RWPE1 (cell line): ENCODE results near the gene HGFAC.

Source experiments
- CTCF ChIA-PET: fragments of 350-600 bp; sonication (Branson Sonifier 250); formaldehyde crosslinking; extraction: SDS; loops from one replicate; lab custom pipeline; 2021; lab: Yijun Ruan, JAX
- POLR2A ChIA-PET: fragments of 400-600 bp; formaldehyde crosslinking; extraction: SDS; loops from one replicate; lab custom pipeline; 2020; ENCODE audit warnings: antibody characterized with exemption; ENCODE audit not compliant: low non-redundant PET; lab: Yijun Ruan, JAX
- DNase-seq: peaks from one replicate; pipeline ENCODE4 v3.0.0; 2012; ENCODE audit warnings: low spot score
- H3K27ac ChIP-seq: fragments of 450-650 bp; 2 replicates; pipeline ENCODE4 v1.5.1; 2017
- TF ChIP-seq, protein P1 (sequence below): fragments of 450-650 bp; conservative IDR thresholded peaks from 2 replicates; pipeline ENCODE4 v1.5.1; 2017; ENCODE audit warnings: low read depth, mild to moderate bottlenecking

Gene HGFAC

DNA sequence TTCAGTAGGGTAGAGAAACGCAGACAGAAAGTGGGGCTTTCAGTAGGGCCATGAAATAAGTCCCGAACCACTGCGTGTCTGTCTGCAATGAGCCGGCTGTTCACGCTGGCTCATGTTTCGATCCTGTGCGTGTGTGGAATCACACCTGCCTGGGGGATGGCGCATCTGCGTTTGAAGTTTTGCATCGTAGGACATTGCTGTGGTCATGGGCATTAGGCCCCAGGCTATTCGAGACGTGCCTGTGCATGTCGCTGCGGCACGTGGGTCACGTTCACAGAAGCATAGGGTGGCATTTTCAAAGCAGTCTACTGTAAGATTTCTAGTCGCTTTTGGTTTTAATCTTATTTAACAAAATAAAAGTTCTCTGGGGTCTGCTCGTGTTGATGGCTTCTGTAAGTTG is 25.5 kb upstream of the HGFAC start:
- CTCF ChIA-PET = no interaction called here
- DNase-seq = no peak
- TF ChIP-seq, protein P1, sequence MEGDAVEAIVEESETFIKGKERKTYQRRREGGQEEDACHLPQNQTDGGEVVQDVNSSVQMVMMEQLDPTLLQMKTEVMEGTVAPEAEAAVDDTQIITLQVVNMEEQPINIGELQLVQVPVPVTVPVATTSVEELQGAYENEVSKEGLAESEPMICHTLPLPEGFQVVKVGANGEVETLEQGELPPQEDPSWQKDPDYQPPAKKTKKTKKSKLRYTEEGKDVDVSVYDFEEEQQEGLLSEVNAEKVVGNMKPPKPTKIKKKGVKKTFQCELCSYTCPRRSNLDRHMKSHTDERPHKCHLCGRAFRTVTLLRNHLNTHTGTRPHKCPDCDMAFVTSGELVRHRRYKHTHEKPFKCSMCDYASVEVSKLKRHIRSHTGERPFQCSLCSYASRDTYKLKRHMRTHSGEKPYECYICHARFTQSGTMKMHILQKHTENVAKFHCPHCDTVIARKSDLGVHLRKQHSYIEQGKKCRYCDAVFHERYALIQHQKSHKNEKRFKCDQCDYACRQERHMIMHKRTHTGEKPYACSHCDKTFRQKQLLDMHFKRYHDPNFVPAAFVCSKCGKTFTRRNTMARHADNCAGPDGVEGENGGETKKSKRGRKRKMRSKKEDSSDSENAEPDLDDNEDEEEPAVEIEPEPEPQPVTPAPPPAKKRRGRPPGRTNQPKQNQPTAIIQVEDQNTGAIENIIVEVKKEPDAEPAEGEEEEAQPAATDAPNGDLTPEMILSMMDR = no peak
- peak overlapping the region; percentile 26 for H3K27ac ChIP-seq
- POLR2A ChIA-PET = no interaction called here

- DNase-seq = no peak
- TF ChIP-seq, protein P1 = no peak
- ChIA-PET POLR2A (no interaction called here), CTCF (interaction anchor here (0.6 to 0.8 kb wide), 2 partner anchors 25 to 1014 kb away, joined by 3 to 4 read pairs; partner anchors contain the start of gene HGFAC)
- peak overlapping the region; percentile 26; the same call in 1 of the 2 replicates for H3K27ac ChIP-seq
These were observed 24.9 kb upstream of the HGFAC start for GRCh38 chr4:3416821-3417221.

- TF ChIP-seq, protein P1 = no peak
- POLR2A ChIA-PET = no interaction called here
- no peak overlapping the region for H3K27ac ChIP-seq
- no peak for DNase-seq
- CTCF ChIA-PET = interaction anchor here (0.8 to 1.1 kb wide), 2 partner anchors 24 to 33 kb away, joined by 4 to 5 read pairs; partner anchors contain the start of gene HGFAC
These were observed 24.3 kb upstream of the HGFAC start for GRCh38 chr4:3417448-3417847.

DNA sequence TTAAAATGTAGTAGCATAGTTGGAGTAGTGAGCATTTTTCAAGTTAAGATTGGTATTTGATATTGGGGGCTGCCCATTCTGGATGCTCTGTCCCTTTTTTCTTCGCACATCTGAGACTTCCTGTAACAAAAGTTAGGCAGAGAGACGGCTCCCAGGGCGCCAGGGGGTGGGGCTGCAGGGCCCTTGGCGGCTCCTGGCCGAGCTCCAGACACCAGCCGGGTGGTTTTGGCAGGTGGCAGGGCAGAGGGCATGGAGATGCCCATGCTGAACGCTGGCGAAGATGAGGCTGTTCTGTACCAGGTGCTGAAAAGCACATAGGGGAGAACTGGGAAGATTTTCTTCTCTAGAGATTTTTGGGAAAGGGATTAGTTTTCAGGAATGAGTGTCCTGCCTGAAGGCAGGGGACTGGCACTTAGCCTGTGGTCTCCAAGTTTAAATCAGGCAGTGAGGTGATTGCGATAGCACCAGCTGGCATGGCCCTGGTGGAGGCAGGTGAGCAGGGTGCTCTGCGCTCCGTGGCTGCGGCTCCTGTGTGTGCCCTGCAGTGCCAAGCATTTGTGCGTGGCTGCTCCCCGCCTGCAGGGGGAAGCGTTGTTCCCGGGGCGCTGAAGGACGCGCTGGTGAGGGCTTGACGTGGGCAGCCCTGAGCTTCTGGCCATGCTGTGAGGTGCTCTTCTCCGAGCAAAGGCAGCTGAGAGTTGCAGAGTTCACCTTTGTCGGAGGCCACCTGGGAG is 23.6 kb upstream of the HGFAC start:
- DNase-seq = no peak
- H3K27ac ChIP-seq = peak overlapping the region; percentile 19
- CTCF ChIA-PET = interaction anchor here (0.9 to 1.2 kb wide), 3 partner anchors 11 to 72 kb away, joined by 5 read pairs; no protein-coding TSS in a partner anchor
- POLR2A ChIA-PET = no interaction called here
- TF ChIP-seq, protein P1 = no peak

GRCh38 chr4:3419836-3420605 is 21.7 kb upstream of the HGFAC start:
- H3K27ac ChIP-seq = peak overlapping the region; percentile 35
- ChIA-PET POLR2A (no interaction called here), CTCF (interaction anchor here (0.6 kb wide), 1 partner anchor 87 kb away, joined by 4 read pairs; no protein-coding TSS in a partner anchor)
- no peak for DNase-seq
- TF ChIP-seq, protein P1 = no peak

DNA sequence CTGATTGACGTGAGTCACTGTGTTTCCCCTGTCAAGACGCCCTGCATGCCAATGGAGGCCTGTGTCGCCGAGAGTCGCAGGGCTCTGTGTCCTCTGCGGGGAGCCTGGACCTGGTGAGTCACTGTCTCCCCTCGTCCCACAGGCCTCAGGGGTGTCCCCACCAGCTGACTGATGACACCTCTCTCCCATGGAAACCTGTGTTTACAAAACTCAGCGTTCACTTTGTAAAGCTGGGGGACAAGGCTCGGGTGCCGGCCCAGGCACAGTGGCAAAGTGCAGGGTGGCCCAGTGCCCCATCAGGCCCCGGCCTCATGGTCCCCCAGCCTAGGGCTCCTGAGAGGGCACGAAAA is 21.2 kb upstream of the HGFAC start:
- H3K27ac ChIP-seq = peak overlapping the region; percentile 35
- CTCF ChIA-PET = no interaction called here
- DNase-seq = no peak
- TF ChIP-seq, protein P1 = no peak
- POLR2A ChIA-PET = no interaction called here
